Neural cell (in vitro differentiated cells): ENCODE measurements around the gene PIP4K2C. TPM values are rescaled to one million over a fixed set of nuclear protein-coding genes. Genes with fewer than 3 reads are reported as not detected.

Experiments used
- H2AFZ ChIP-seq: fragments of 200-600, 300-800 bp; sonication (generic), shearing (Covaris generic); 2 replicates; pipeline ENCODE4 v1.6.0; 2014; ENCODE audit warnings: low read depth, mild to moderate bottlenecking, antibody characterized with exemption, low read length, moderate library complexity
- H3F3A ChIP-seq: fragments of 200-600 bp; shearing (Covaris generic); 2 replicates; pipeline ENCODE4 v1.6.1; 2016; ENCODE audit warnings: mild to moderate bottlenecking, moderate library complexity, mixed read lengths, antibody characterized with exemption, low read length; ENCODE audit not compliant: insufficient read depth, poor library complexity, severe bottlenecking
- H3K27ac ChIP-seq: fragments of 200-600, 300-800 bp; sonication (generic), shearing (Covaris generic); 2 replicates; pipeline ENCODE4 v1.5.1; 2014; ENCODE audit warnings: mild to moderate bottlenecking, low read length, moderate library complexity
- H3K27me3 ChIP-seq: fragments of 300-800, 200-600 bp; sonication (generic), shearing (Covaris generic); 2 replicates; pipeline ENCODE4 v1.6.0; 2014; ENCODE audit warnings: mild to moderate bottlenecking, low read depth, low read length, moderate library complexity; ENCODE audit not compliant: insufficient read depth
- H3K36me3 ChIP-seq: fragments of 300-800, 200-600 bp; sonication (generic), shearing (Covaris generic); 2 replicates; pipeline ENCODE4 v1.5.1; 2014; ENCODE audit warnings: mild to moderate bottlenecking, antibody characterized with exemption, low read length, moderate library complexity; ENCODE audit not compliant: insufficient read depth
- H3K4me2 ChIP-seq: fragments of 300-800, 200-600 bp; sonication (generic), shearing (Covaris generic); 2 replicates; pipeline ENCODE4 v1.6.0; 2014; ENCODE audit warnings: mild to moderate bottlenecking, low read length
- H3K4me3 ChIP-seq: fragments of 300-800, 200-600 bp; sonication (generic), shearing (Covaris generic); 2 replicates; pipeline ENCODE4 v1.5.1; 2014; ENCODE audit warnings: mild to moderate bottlenecking, low read length, moderate library complexity
- H3K79me2 ChIP-seq: fragments of 200-600 bp; shearing (Covaris generic); replicated peaks from 2 replicates; pipeline ENCODE4 v1.6.0; 2014; ENCODE audit warnings: mild to moderate bottlenecking, low read length, moderate library complexity; ENCODE audit not compliant: insufficient read depth
- H3K9ac ChIP-seq: fragments of 300-800, 200-600 bp; sonication (generic), shearing (Covaris generic); 2 replicates; pipeline ENCODE4 v1.6.1; 2016; ENCODE audit warnings: mild to moderate bottlenecking, low read length, mixed read lengths
- H3K9me2 ChIP-seq: fragments of 200-600 bp; shearing (Covaris generic); 2 replicates; pipeline ENCODE4 v1.6.1; 2016; ENCODE audit warnings: mild to moderate bottlenecking, low read length, mixed read lengths; ENCODE audit not compliant: insufficient read depth
- H3K9me3 ChIP-seq: fragments of 200-600, 300-800 bp; sonication (generic), shearing (Covaris generic); 2 replicates; pipeline ENCODE4 v1.6.1; 2016; ENCODE audit warnings: mild to moderate bottlenecking, mixed run types, low read length, moderate library complexity, mixed read lengths
- H4K20me1 ChIP-seq: fragments of 200-600 bp; shearing (Covaris generic); 2 replicates; pipeline ENCODE4 v1.6.1; 2016; ENCODE audit warnings: mild to moderate bottlenecking, mixed run types; ENCODE audit not compliant: insufficient read depth
- EP300 ChIP-seq: fragments of 450-650 bp; conservative IDR thresholded peaks from 2 replicates; pipeline ENCODE4 v1.6.1; 2014; ENCODE audit warnings: antibody characterized with exemption, mild to moderate bottlenecking, moderate library complexity; ENCODE audit not compliant: poor library complexity, severe bottlenecking
- EZH2 ChIP-seq: fragments of 200-600, 300-800 bp; shearing (Covaris generic), sonication (generic); IDR thresholded peaks from 2 replicates; pipeline ENCODE4 v1.6.1; 2014; ENCODE audit warnings: antibody characterized with exemption, low read length, borderline replicate concordance, mild to moderate bottlenecking; ENCODE audit not compliant: insufficient read depth, poor library complexity, severe bottlenecking
- MXI1 ChIP-seq: fragments of 450-650 bp; conservative IDR thresholded peaks from 2 replicates; pipeline ENCODE4 v1.6.1; 2014; ENCODE audit warnings: antibody characterized with exemption, mild to moderate bottlenecking; ENCODE audit not compliant: poor library complexity, severe bottlenecking
- POLR2AphosphoS5 ChIP-seq: IDR thresholded peaks from 2 replicates; pipeline ENCODE4 v1.6.1; 2012
- RAD21 ChIP-seq: fragments of 450-650 bp; conservative IDR thresholded peaks from 2 replicates; pipeline ENCODE4 v1.6.1; 2014; ENCODE audit warnings: antibody characterized with exemption, mild to moderate bottlenecking, moderate library complexity
- SMC3 ChIP-seq: fragments of 450-650 bp; conservative IDR thresholded peaks from 2 replicates; pipeline ENCODE4 v1.6.1; 2014; ENCODE audit warnings: antibody characterized with exemption, mild to moderate bottlenecking, moderate library complexity; ENCODE audit not compliant: poor library complexity
- TAF1 ChIP-seq: IDR thresholded peaks from 2 replicates; pipeline ENCODE4 v1.6.1; 2012; ENCODE audit warnings: low read depth
- polyA plus RNA-seq: library from polyadenylated mRNA; depleted of rRNA; stranded (reverse); fragments of >200 nt; gene quantifications from 2 replicates; pipeline ENCODE4 v1.2.3, GENCODE V29; 2014
- TF ChIP-seq, protein P1 (sequence below): IDR thresholded peaks from 2 replicates; pipeline ENCODE4 v1.6.1; 2012; ENCODE audit warnings: borderline replicate concordance
- TF ChIP-seq, protein P2 (sequence below): fragments of 450-650 bp; IDR thresholded peaks from 2 replicates; pipeline ENCODE4 v1.5.1; 2014; ENCODE audit warnings: antibody characterized with exemption, mild to moderate bottlenecking, moderate library complexity; ENCODE audit not compliant: poor library complexity, severe bottlenecking

The PIP4K2C gene
- polyA plus RNA-seq, 1 donor from 2014 or later: 22.1 TPM

DNA sequence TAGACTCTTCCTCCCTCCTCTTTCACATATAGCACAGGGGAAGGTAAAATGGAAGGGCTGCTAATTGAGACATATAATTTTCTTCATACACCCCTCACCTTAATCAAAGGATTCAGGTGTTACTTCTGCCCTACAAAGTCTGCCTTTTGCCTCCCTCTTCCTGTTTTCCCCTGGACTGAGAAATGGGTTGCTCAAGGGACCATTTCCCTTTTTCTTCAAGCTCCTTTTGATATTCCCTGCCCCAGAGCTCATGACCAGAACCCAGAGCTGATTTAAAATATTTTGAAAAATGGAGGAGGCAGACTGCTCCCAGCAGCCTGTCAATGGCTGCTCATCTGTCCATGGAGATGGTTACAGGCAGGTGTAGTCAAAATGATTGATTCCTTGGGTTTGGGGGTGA, 6.3 kb upstream of the PIP4K2C start:
- H3K9ac ChIP-seq: no peak overlapping the region

DNA sequence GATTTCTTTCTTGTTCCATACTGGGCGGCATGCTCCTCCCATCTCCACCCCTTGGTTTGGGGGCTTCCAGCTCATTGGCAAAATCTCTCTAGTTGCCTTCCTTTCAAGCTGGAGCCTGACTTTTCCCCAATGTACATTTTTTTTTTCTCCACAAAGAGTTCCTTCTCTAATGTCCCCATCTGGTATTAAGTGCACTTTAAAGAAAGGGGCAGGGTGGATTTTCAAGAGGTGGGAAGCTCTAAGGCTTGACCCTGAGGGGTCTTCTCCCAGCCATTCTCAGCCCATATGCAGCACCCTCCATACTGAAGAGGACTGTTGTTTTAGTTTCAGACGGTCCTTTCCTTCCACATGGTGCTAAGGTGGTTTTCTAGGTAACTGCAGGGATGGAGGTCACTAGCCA, 5.8 kb upstream of the PIP4K2C start:
- Histone ChIP-seq H3K9me2 (no peaks in the 10 kb centered on the region), H3K27ac (no peak overlapping the region), H2AFZ (no peak overlapping the region), H3F3A (no peaks in the 10 kb centered on the region), H3K4me3 (no peak overlapping the region), H3K36me3 (peaks cover 3% of the 10 kb centered on the region), H3K9ac (no peak overlapping the region), H3K4me2 (no peak overlapping the region), H3K9me3 (no peaks in the 10 kb centered on the region), H3K27me3 (no peaks in the 10 kb centered on the region), H4K20me1 (no peaks in the 10 kb centered on the region), H3K79me2 (no peaks in the 10 kb centered on the region)
- TF ChIP-seq MXI1 (no peak), SMC3 (no peak), POLR2AphosphoS5 (no peak), RAD21 (no peak), EZH2 (no peak), EP300 (no peak), TAF1 (no peak)
- TF ChIP-seq, protein P1, sequence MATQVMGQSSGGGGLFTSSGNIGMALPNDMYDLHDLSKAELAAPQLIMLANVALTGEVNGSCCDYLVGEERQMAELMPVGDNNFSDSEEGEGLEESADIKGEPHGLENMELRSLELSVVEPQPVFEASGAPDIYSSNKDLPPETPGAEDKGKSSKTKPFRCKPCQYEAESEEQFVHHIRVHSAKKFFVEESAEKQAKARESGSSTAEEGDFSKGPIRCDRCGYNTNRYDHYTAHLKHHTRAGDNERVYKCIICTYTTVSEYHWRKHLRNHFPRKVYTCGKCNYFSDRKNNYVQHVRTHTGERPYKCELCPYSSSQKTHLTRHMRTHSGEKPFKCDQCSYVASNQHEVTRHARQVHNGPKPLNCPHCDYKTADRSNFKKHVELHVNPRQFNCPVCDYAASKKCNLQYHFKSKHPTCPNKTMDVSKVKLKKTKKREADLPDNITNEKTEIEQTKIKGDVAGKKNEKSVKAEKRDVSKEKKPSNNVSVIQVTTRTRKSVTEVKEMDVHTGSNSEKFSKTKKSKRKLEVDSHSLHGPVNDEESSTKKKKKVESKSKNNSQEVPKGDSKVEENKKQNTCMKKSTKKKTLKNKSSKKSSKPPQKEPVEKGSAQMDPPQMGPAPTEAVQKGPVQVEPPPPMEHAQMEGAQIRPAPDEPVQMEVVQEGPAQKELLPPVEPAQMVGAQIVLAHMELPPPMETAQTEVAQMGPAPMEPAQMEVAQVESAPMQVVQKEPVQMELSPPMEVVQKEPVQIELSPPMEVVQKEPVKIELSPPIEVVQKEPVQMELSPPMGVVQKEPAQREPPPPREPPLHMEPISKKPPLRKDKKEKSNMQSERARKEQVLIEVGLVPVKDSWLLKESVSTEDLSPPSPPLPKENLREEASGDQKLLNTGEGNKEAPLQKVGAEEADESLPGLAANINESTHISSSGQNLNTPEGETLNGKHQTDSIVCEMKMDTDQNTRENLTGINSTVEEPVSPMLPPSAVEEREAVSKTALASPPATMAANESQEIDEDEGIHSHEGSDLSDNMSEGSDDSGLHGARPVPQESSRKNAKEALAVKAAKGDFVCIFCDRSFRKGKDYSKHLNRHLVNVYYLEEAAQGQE: no peak
- TF ChIP-seq, protein P2, sequence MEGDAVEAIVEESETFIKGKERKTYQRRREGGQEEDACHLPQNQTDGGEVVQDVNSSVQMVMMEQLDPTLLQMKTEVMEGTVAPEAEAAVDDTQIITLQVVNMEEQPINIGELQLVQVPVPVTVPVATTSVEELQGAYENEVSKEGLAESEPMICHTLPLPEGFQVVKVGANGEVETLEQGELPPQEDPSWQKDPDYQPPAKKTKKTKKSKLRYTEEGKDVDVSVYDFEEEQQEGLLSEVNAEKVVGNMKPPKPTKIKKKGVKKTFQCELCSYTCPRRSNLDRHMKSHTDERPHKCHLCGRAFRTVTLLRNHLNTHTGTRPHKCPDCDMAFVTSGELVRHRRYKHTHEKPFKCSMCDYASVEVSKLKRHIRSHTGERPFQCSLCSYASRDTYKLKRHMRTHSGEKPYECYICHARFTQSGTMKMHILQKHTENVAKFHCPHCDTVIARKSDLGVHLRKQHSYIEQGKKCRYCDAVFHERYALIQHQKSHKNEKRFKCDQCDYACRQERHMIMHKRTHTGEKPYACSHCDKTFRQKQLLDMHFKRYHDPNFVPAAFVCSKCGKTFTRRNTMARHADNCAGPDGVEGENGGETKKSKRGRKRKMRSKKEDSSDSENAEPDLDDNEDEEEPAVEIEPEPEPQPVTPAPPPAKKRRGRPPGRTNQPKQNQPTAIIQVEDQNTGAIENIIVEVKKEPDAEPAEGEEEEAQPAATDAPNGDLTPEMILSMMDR: no peak

More for the DNA sequence above, 6.3 kb upstream of the PIP4K2C start:
- Histone ChIP-seq H3K27ac (no peak overlapping the region), H3K36me3 (peaks cover 8% of the 10 kb centered on the region), H3K9me2 (no peaks in the 10 kb centered on the region), H3K4me2 (no peak overlapping the region), H3K79me2 (no peaks in the 10 kb centered on the region), H2AFZ (no peak overlapping the region), H3K4me3 (no peak overlapping the region), H3F3A (no peaks in the 10 kb centered on the region), H3K9me3 (no peaks in the 10 kb centered on the region), H4K20me1 (no peaks in the 10 kb centered on the region), H3K27me3 (no peaks in the 10 kb centered on the region)
- TF ChIP-seq, protein P2: no peak
- TF ChIP-seq POLR2AphosphoS5 (no peak), SMC3 (no peak), TAF1 (no peak), EZH2 (no peak), EP300 (no peak), RAD21 (no peak), MXI1 (no peak)
- TF ChIP-seq, protein P1: no peak
